ENCODE results near the gene ACTN2.

Gene ACTN2

GRCh38 chr1:236757640-236758039 lies 71.3 kb downstream of the ACTN2 start:
- 100% methylated on average over 2 of the region's 2 CpGs for WGBS
- H3K27ac ChIP-seq (ENCODE audit: low read depth, low read length) = no peak overlapping the region
- no peak overlapping the region for H3K9ac ChIP-seq (ENCODE audit: low read depth, low read length)
- H3K9me3 ChIP-seq (ENCODE audit: insufficient read depth, low read depth, low read length) = no peaks in the 10 kb centered on the region
- no peak overlapping the region for H3K4me3 ChIP-seq (ENCODE audit: low read length)
- no peaks in the 10 kb centered on the region for H3K27me3 ChIP-seq (ENCODE audit: insufficient read depth, low read length)
- peaks cover 15% of the 10 kb centered on the region; the same call in 1 of the 2 replicates for H3K36me3 ChIP-seq (ENCODE audit: insufficient read depth, low read length)
- no peaks in the 10 kb centered on the region for H3K4me1 ChIP-seq (ENCODE audit: insufficient read depth, low read length)

GRCh38 chr1:236759252-236759859 lies 73.1 kb downstream of the ACTN2 start:
- Histone ChIP-seq H3K36me3 (ENCODE audit: insufficient read depth, low read length) (peaks cover 15% of the 10 kb centered on the region; the same call in 1 of the 2 replicates), H3K9me3 (ENCODE audit: insufficient read depth, low read depth, low read length) (no peaks in the 10 kb centered on the region), H3K4me1 (ENCODE audit: insufficient read depth, low read length) (no peaks in the 10 kb centered on the region), H3K4me3 (ENCODE audit: low read length) (no peak overlapping the region), H3K27me3 (ENCODE audit: insufficient read depth, low read length) (no peaks in the 10 kb centered on the region), H3K9ac (ENCODE audit: low read depth, low read length) (no peak overlapping the region), H3K27ac (ENCODE audit: low read depth, low read length) (no peak overlapping the region)
- 53% methylated on average over 3 of the region's 3 CpGs for WGBS

GRCh38 chr1:236760480-236760879 lies 74.2 kb downstream of the ACTN2 start:
- peaks cover 9% of the 10 kb centered on the region; the same call in 1 of the 2 replicates for H3K36me3 ChIP-seq (ENCODE audit: insufficient read depth, low read length)
- WGBS = 91% methylated on average over 6 of the region's 6 CpGs

GRCh38 chr1:236760986-236761385 lies 74.7 kb downstream of the ACTN2 start:
- 95% methylated on average over 14 of the region's 14 CpGs for WGBS

More at GRCh38 chr1:236760480-236760879, 74.2 kb downstream of the ACTN2 start:
- Histone ChIP-seq H3K9ac (ENCODE audit: low read depth, low read length) (no peak overlapping the region), H3K4me1 (ENCODE audit: insufficient read depth, low read length) (no peaks in the 10 kb centered on the region), H3K27me3 (ENCODE audit: insufficient read depth, low read length) (no peaks in the 10 kb centered on the region), H3K9me3 (ENCODE audit: insufficient read depth, low read depth, low read length) (no peaks in the 10 kb centered on the region), H3K4me3 (ENCODE audit: low read length) (no peak overlapping the region), H3K27ac (ENCODE audit: low read depth, low read length) (no peak overlapping the region)

GRCh38 chr1:236761397-236762132 lies 75.3 kb downstream of the ACTN2 start:
- H3K4me3 ChIP-seq (ENCODE audit: low read length) = no peak overlapping the region
- WGBS = 92% methylated on average over 5 of the region's 5 CpGs
- peaks cover 9% of the 10 kb centered on the region; the same call in 1 of the 2 replicates for H3K36me3 ChIP-seq (ENCODE audit: insufficient read depth, low read length)
- H3K9ac ChIP-seq (ENCODE audit: low read depth, low read length) = no peak overlapping the region
- no peaks in the 10 kb centered on the region for H3K9me3 ChIP-seq (ENCODE audit: insufficient read depth, low read depth, low read length)
- no peaks in the 10 kb centered on the region for H3K27me3 ChIP-seq (ENCODE audit: insufficient read depth, low read length)
- H3K4me1 ChIP-seq (ENCODE audit: insufficient read depth, low read length) = no peaks in the 10 kb centered on the region
- H3K27ac ChIP-seq (ENCODE audit: low read depth, low read length) = no peak overlapping the region

More at GRCh38 chr1:236760986-236761385, 74.7 kb downstream of the ACTN2 start:
- Histone ChIP-seq H3K27me3 (ENCODE audit: insufficient read depth, low read length) (no peaks in the 10 kb centered on the region), H3K9me3 (ENCODE audit: insufficient read depth, low read depth, low read length) (no peaks in the 10 kb centered on the region), H3K4me3 (ENCODE audit: low read length) (no peak overlapping the region), H3K36me3 (ENCODE audit: insufficient read depth, low read length) (peaks cover 9% of the 10 kb centered on the region; the same call in 1 of the 2 replicates), H3K9ac (ENCODE audit: low read depth, low read length) (no peak overlapping the region), H3K4me1 (ENCODE audit: insufficient read depth, low read length) (no peaks in the 10 kb centered on the region), H3K27ac (ENCODE audit: low read depth, low read length) (no peak overlapping the region)

- H3K9me3 ChIP-seq (ENCODE audit: insufficient read depth, low read depth, low read length) = no peaks in the 10 kb centered on the region
- 91% methylated on average over 15 of the region's 15 CpGs for WGBS
- no peak overlapping the region for H3K27ac ChIP-seq (ENCODE audit: low read depth, low read length)
- H3K9ac ChIP-seq (ENCODE audit: low read depth, low read length) = no peak overlapping the region
- H3K27me3 ChIP-seq (ENCODE audit: insufficient read depth, low read length) = no peaks in the 10 kb centered on the region
- H3K4me3 ChIP-seq (ENCODE audit: low read length) = no peak overlapping the region
- H3K36me3 ChIP-seq (ENCODE audit: insufficient read depth, low read length) = peaks cover 8% of the 10 kb centered on the region; the same call in 1 of the 2 replicates
- no peaks in the 10 kb centered on the region for H3K4me1 ChIP-seq (ENCODE audit: insufficient read depth, low read length)
Observed at GRCh38 chr1:236762410-236762809, 76.1 kb downstream of the ACTN2 start.

- H3K36me3 ChIP-seq (ENCODE audit: insufficient read depth, low read length) = peaks cover 5% of the 10 kb centered on the region; the same call in 1 of the 2 replicates
- no peak overlapping the region for H3K9ac ChIP-seq (ENCODE audit: low read depth, low read length)
- WGBS = 85% methylated on average over 6 of the region's 6 CpGs
- no peaks in the 10 kb centered on the region for H3K4me1 ChIP-seq (ENCODE audit: insufficient read depth, low read length)
- H3K27ac ChIP-seq (ENCODE audit: low read depth, low read length) = no peak overlapping the region
- no peaks in the 10 kb centered on the region for H3K9me3 ChIP-seq (ENCODE audit: insufficient read depth, low read depth, low read length)
- no peak overlapping the region for H3K4me3 ChIP-seq (ENCODE audit: low read length)
- no peaks in the 10 kb centered on the region for H3K27me3 ChIP-seq (ENCODE audit: insufficient read depth, low read length)
Observed at GRCh38 chr1:236765831-236766230, 79.5 kb downstream of the ACTN2 start.

GRCh38 chr1:236766506-236766905 lies 80.2 kb downstream of the ACTN2 start:
- peaks cover under 1% of the 10 kb centered on the region; the same call in 1 of the 2 replicates for H3K36me3 ChIP-seq (ENCODE audit: insufficient read depth, low read length)
- H3K9ac ChIP-seq (ENCODE audit: low read depth, low read length) = no peak overlapping the region
- H3K4me1 ChIP-seq (ENCODE audit: insufficient read depth, low read length) = no peaks in the 10 kb centered on the region
- H3K9me3 ChIP-seq (ENCODE audit: insufficient read depth, low read depth, low read length) = no peaks in the 10 kb centered on the region
- WGBS = 96% methylated on average over 3 of the region's 3 CpGs
- no peak overlapping the region for H3K27ac ChIP-seq (ENCODE audit: low read depth, low read length)
- no peaks in the 10 kb centered on the region for H3K27me3 ChIP-seq (ENCODE audit: insufficient read depth, low read length)
- no peak overlapping the region for H3K4me3 ChIP-seq (ENCODE audit: low read length)

GRCh38 chr1:236767276-236767675 lies 81.0 kb downstream of the ACTN2 start:
- Histone ChIP-seq H3K27me3 (ENCODE audit: insufficient read depth, low read length) (no peaks in the 10 kb centered on the region), H3K9me3 (ENCODE audit: insufficient read depth, low read depth, low read length) (no peaks in the 10 kb centered on the region), H3K4me1 (ENCODE audit: insufficient read depth, low read length) (no peaks in the 10 kb centered on the region), H3K9ac (ENCODE audit: low read depth, low read length) (no peak overlapping the region), H3K36me3 (ENCODE audit: insufficient read depth, low read length) (no peaks in the 10 kb centered on the region; the same call in 1 of the 2 replicates), H3K27ac (ENCODE audit: low read depth, low read length) (no peak overlapping the region), H3K4me3 (ENCODE audit: low read length) (no peak overlapping the region)
- 94% methylated on average over 5 of the region's 6 CpGs for WGBS

- no peaks in the 10 kb centered on the region for H3K36me3 ChIP-seq (ENCODE audit: insufficient read depth, low read length)
- H3K9ac ChIP-seq (ENCODE audit: low read depth, low read length) = no peak overlapping the region
- no peaks in the 10 kb centered on the region for H3K9me3 ChIP-seq (ENCODE audit: insufficient read depth, low read depth, low read length)
- no peak overlapping the region for H3K27ac ChIP-seq (ENCODE audit: low read depth, low read length)
- no peaks in the 10 kb centered on the region for H3K27me3 ChIP-seq (ENCODE audit: insufficient read depth, low read length)
- no peak overlapping the region for H3K4me3 ChIP-seq (ENCODE audit: low read length)
- no peaks in the 10 kb centered on the region for H3K4me1 ChIP-seq (ENCODE audit: insufficient read depth, low read length)
Observed at GRCh38 chr1:236768601-236769000, 82.3 kb downstream of the ACTN2 start.

- WGBS = 87% methylated on average over 3 of the region's 3 CpGs
Observed at GRCh38 chr1:236773919-236774318, 87.6 kb downstream of the ACTN2 start.

More at GRCh38 chr1:236773919-236774318, 87.6 kb downstream of the ACTN2 start:
- Histone ChIP-seq H3K4me3 (ENCODE audit: low read length) (no peak overlapping the region), H3K9ac (ENCODE audit: low read depth, low read length) (no peak overlapping the region), H3K27me3 (ENCODE audit: insufficient read depth, low read length) (no peaks in the 10 kb centered on the region), H3K4me1 (ENCODE audit: insufficient read depth, low read length) (no peaks in the 10 kb centered on the region), H3K27ac (ENCODE audit: low read depth, low read length) (no peak overlapping the region), H3K36me3 (ENCODE audit: insufficient read depth, low read length) (no peaks in the 10 kb centered on the region), H3K9me3 (ENCODE audit: insufficient read depth, low read depth, low read length) (peaks cover 2% of the 10 kb centered on the region; the same call in 1 of the 2 replicates)

All from HUES64 (cell line).